ENCODE data around the gene CXorf58.
"Not testable (repeated sequence)": the region's sequence is repeated elsewhere in the genome, so short reads cannot be mapped to it uniquely, and the experiment has no call there.

DNA sequence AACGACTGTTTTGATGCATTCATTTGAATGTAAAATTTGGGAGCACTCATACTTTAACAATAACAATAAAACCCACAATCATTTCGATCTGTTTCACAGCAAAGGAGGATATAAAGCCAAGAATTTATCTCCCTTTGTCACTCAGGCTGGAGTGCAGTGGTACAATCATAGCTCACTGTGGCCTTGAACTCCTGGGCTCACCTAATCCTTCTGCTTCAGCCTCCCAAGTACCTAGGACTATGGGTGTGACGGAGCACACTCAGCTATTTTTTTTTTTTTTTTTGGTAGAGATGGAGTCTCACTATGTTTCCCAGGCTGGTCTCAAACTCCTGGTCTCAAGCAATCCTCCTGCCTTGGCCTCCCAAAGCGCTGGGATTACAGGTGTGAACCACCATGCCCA is 11.3 kb upstream of the CXorf58 start:
- TF ChIP-seq, protein P1, sequence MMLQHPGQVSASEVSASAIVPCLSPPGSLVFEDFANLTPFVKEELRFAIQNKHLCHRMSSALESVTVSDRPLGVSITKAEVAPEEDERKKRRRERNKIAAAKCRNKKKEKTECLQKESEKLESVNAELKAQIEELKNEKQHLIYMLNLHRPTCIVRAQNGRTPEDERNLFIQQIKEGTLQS (IDR thresholded peaks at IDR 0.05) = not testable (repeated sequence)
- not testable (repeated sequence) for TF ChIP-seq EGR1 (IDR thresholded peaks at IDR 0.05; ENCODE audit: low read depth in 2 of 2); FOXA1 (IDR thresholded peaks at IDR 0.05); RAD21 (IDR thresholded peaks at IDR 0.05); RXRA (IDR thresholded peaks at IDR 0.05)
- TF ChIP-seq, protein P2, sequence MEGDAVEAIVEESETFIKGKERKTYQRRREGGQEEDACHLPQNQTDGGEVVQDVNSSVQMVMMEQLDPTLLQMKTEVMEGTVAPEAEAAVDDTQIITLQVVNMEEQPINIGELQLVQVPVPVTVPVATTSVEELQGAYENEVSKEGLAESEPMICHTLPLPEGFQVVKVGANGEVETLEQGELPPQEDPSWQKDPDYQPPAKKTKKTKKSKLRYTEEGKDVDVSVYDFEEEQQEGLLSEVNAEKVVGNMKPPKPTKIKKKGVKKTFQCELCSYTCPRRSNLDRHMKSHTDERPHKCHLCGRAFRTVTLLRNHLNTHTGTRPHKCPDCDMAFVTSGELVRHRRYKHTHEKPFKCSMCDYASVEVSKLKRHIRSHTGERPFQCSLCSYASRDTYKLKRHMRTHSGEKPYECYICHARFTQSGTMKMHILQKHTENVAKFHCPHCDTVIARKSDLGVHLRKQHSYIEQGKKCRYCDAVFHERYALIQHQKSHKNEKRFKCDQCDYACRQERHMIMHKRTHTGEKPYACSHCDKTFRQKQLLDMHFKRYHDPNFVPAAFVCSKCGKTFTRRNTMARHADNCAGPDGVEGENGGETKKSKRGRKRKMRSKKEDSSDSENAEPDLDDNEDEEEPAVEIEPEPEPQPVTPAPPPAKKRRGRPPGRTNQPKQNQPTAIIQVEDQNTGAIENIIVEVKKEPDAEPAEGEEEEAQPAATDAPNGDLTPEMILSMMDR (IDR thresholded peaks at IDR 0.05; ENCODE audit: low read depth, low read length, missing input control) = not testable (repeated sequence)
